ENCODE measurements around the gene PAK4. TPM values are rescaled to one million over a fixed set of nuclear protein-coding genes. Genes with fewer than 3 reads are reported as not detected.

Gene PAK4
- total RNA-seq, 1 experiment from 2014 or later: 69.8 TPM

- TF ChIP-seq AFF4 (CRISPR knock-in tag; IDR thresholded peaks at IDR 0.05; ENCODE audit: borderline replicate concordance) (no peak), JUN (CRISPR knock-in tag; IDR thresholded peaks at IDR 0.05) (no peak)
These were observed 5.0 kb downstream of the PAK4 start (continued) for GRCh38 chr19:39130337-39131254.

GRCh38 chr19:39131255-39131755 is 5.7 kb downstream of the PAK4 start:
- ChIA-PET POLR2A (no interaction called here), CTCF (interaction anchor here (1.0 to 1.5 kb wide), 3 partner anchors 9 to 66 kb away, joined by 3 to 5 read pairs (median 3); partner anchors contain the start of gene NCCRP1)
- ATAC-seq (no peak), DNase-seq (ENCODE audit: low spot score) (no peak)
- Mint-ChIP-seq H3K27ac (peak overlapping the region; percentile 92), H3K4me1 (peaks cover 71% of the 10 kb centered on the region), H3K36me3 (no peaks in the 10 kb centered on the region), H3K27me3 (ENCODE audit: low read depth) (no peaks in the 10 kb centered on the region), H3K9me3 (no peaks in the 10 kb centered on the region), H3K4me3 (no peak overlapping the region)
- TF ChIP-seq JUN (CRISPR knock-in tag; IDR thresholded peaks at IDR 0.05) (no peak), FOXJ3 (CRISPR knock-in tag; IDR thresholded peaks at IDR 0.05; ENCODE audit: borderline replicate concordance) (no peak)

GRCh38 chr19:39132344-39132969 is 6.9 kb downstream of the PAK4 start:
- ChIA-PET CTCF (interaction anchor here (0.8 to 2.0 kb wide), 7 partner anchors 8 to 265 kb away, joined by 3 to 8 read pairs (median 4); partner anchors contain the start of genes MRPS12, NCCRP1 and SARS2), POLR2A (interaction anchor here (0.6 kb wide), 1 partner anchor 50 kb away, joined by 3 read pairs; no protein-coding TSS in a partner anchor)
- Mint-ChIP-seq H3K27ac (peak overlapping the region; percentile 89), H3K36me3 (no peaks in the 10 kb centered on the region), H3K4me3 (no peak overlapping the region), H3K9me3 (no peaks in the 10 kb centered on the region), H3K27me3 (ENCODE audit: low read depth) (no peaks in the 10 kb centered on the region), H3K4me1 (peaks cover 71% of the 10 kb centered on the region)
- DNase-seq (ENCODE audit: low spot score) (no peak), ATAC-seq (no peak)
- TF ChIP-seq CREM (CRISPR knock-in tag; IDR thresholded peaks at IDR 0.05): no peak

- peak overlapping the region; percentile 79 for H3K27ac Mint-ChIP-seq
These were observed 8.1 kb downstream of the PAK4 start for GRCh38 chr19:39133431-39134270.

More at GRCh38 chr19:39133431-39134270, 8.1 kb downstream of the PAK4 start:
- peak overlapping the region; percentile 18; the same call in 1 of the 2 replicates for H3K4me3 Mint-ChIP-seq
- POLR2A ChIA-PET: no interaction called here
- CTCF ChIA-PET: interaction anchor here (0.7 to 2.0 kb wide), 5 partner anchors 12 to 264 kb away, joined by 4 to 8 read pairs (median 4); partner anchors contain the start of genes MRPS12 and SARS2
- no peak for DNase-seq (ENCODE audit: low spot score)
- TF ChIP-seq NFE2L1 (CRISPR knock-in tag; IDR thresholded peaks at IDR 0.05): no peak
- no peak for TF ChIP-seq E2F4 (CRISPR knock-in tag; IDR thresholded peaks at IDR 0.05; ENCODE audit: borderline replicate concordance, low read depth)
- no peak for TF ChIP-seq PREB (CRISPR knock-in tag; IDR thresholded peaks at IDR 0.05; ENCODE audit: borderline replicate concordance)
- TF ChIP-seq CBFB (CRISPR knock-in tag; IDR thresholded peaks at IDR 0.05; ENCODE audit: low read depth): no peak
- ATAC-seq: peak; percentile 24
- H3K36me3 Mint-ChIP-seq: no peaks in the 10 kb centered on the region
- no peaks in the 10 kb centered on the region for H3K9me3 Mint-ChIP-seq
- H3K4me1 Mint-ChIP-seq: peaks cover 80% of the 10 kb centered on the region
- no peaks in the 10 kb centered on the region for H3K27me3 Mint-ChIP-seq (ENCODE audit: low read depth)
